DND-41 (cell line): ENCODE data around the gene OR1L1.

Experiments
- ATAC-seq: fragments of 200-7000 bp; cut with Tn5 transposase; 3 replicates; pipeline ENCODE4 v1.9.1; 2021; ENCODE audit warnings: low read depth; ENCODE audit not compliant: insufficient read depth
- DNase-seq: peaks from one replicate; pipeline ENCODE4 v3.0.0-alpha.2; 2020
- H2AFZ ChIP-seq: 2 replicates; pipeline ENCODE4 v1.6.0; 2012; ENCODE audit warnings: low read depth, low read length
- H3K27ac ChIP-seq: 2 replicates; pipeline ENCODE4 v1.5.1; 2012; ENCODE audit warnings: low read length, inconsistent platforms
- H3K27me3 ChIP-seq: fragments of 200-600 bp; sonication (generic); 2 replicates; pipeline ENCODE4 v1.6.0; 2012; ENCODE audit warnings: low read length, mild to moderate bottlenecking, inconsistent platforms; ENCODE audit not compliant: insufficient read depth, poor library complexity
- H3K36me3 ChIP-seq: 2 replicates; pipeline ENCODE4 v1.5.1; 2012; ENCODE audit warnings: low read length, inconsistent platforms; ENCODE audit not compliant: insufficient read depth
- H3K4me1 ChIP-seq: 2 replicates; pipeline ENCODE4 v1.5.1; 2012; ENCODE audit warnings: mild to moderate bottlenecking, low read length; ENCODE audit not compliant: insufficient read depth
- H3K4me2 ChIP-seq: 2 replicates; pipeline ENCODE4 v1.6.0; 2012; ENCODE audit warnings: mild to moderate bottlenecking, moderate library complexity, low read length, inconsistent platforms; ENCODE audit not compliant: insufficient read depth
- H3K4me3 ChIP-seq, 2 experiments: fragments of 200-600 bp in 1 of 2; shearing (Covaris generic) in 1 of 2; 2 replicates each; pipeline ENCODE4 v1.5.1; 2012 to 2016; ENCODE audit warnings: inconsistent platforms in 2 of 2, low read length in 2 of 2, mild to moderate bottlenecking in 2 of 2, low read depth in 1 of 2, moderate library complexity in 1 of 2
- H3K79me2 ChIP-seq: 2 replicates; pipeline ENCODE4 v1.6.0; 2012; ENCODE audit warnings: low read length, inconsistent platforms; ENCODE audit not compliant: insufficient read depth
- H3K9ac ChIP-seq: 2 replicates; pipeline ENCODE4 v1.6.0; 2012; ENCODE audit warnings: low read depth, mild to moderate bottlenecking, inconsistent platforms, low read length, moderate library complexity
- H3K9me3 ChIP-seq: 2 replicates; pipeline ENCODE4 v1.5.1; 2012; ENCODE audit warnings: low read length, moderate library complexity, mild to moderate bottlenecking, inconsistent platforms; ENCODE audit not compliant: insufficient read depth, severe bottlenecking
- H4K20me1 ChIP-seq: 2 replicates; pipeline ENCODE4 v1.6.0; 2012; ENCODE audit warnings: low read length; ENCODE audit not compliant: insufficient read depth
- EZH2 ChIP-seq: IDR thresholded peaks from 3 replicates; pipeline ENCODE4 v1.6.1; 2012; ENCODE audit warnings: borderline replicate concordance, low read depth, mild to moderate bottlenecking, moderate library complexity, low read length, inconsistent platforms; ENCODE audit not compliant: severe bottlenecking
- TF ChIP-seq, protein P1 (sequence below): IDR thresholded peaks from 2 replicates; pipeline ENCODE4 v1.5.1; 2012; ENCODE audit warnings: borderline replicate concordance, low read length, moderate library complexity, mild to moderate bottlenecking; ENCODE audit not compliant: poor library complexity, severe bottlenecking; ENCODE audit errors: extremely low read depth

The OR1L1 gene

GRCh38 chr9:122684851-122685250 lies 23.3 kb downstream of the OR1L1 start:
- Histone ChIP-seq H3K9me3 (no peaks in the 10 kb centered on the region), H3K9ac (no peak overlapping the region), H2AFZ (no peak overlapping the region), H3K4me3 (no peak overlapping the region), H3K36me3 (no peaks in the 10 kb centered on the region), H3K27me3 (no peaks in the 10 kb centered on the region), H4K20me1 (no peaks in the 10 kb centered on the region), H3K27ac (no peak overlapping the region), H3K4me1 (no peaks in the 10 kb centered on the region), H3K79me2 (no peaks in the 10 kb centered on the region), H3K4me2 (no peak overlapping the region)
- DNase-seq (no peak), ATAC-seq (no peak)
- no peak for TF ChIP-seq EZH2
- TF ChIP-seq, protein P1, sequence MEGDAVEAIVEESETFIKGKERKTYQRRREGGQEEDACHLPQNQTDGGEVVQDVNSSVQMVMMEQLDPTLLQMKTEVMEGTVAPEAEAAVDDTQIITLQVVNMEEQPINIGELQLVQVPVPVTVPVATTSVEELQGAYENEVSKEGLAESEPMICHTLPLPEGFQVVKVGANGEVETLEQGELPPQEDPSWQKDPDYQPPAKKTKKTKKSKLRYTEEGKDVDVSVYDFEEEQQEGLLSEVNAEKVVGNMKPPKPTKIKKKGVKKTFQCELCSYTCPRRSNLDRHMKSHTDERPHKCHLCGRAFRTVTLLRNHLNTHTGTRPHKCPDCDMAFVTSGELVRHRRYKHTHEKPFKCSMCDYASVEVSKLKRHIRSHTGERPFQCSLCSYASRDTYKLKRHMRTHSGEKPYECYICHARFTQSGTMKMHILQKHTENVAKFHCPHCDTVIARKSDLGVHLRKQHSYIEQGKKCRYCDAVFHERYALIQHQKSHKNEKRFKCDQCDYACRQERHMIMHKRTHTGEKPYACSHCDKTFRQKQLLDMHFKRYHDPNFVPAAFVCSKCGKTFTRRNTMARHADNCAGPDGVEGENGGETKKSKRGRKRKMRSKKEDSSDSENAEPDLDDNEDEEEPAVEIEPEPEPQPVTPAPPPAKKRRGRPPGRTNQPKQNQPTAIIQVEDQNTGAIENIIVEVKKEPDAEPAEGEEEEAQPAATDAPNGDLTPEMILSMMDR, result no peak

GRCh38 chr9:122695696-122696095 lies 34.2 kb downstream of the OR1L1 start:
- H3K4me1 ChIP-seq, result no peaks in the 10 kb centered on the region
- no peak overlapping the region for H2AFZ ChIP-seq
- no peaks in the 10 kb centered on the region for H3K79me2 ChIP-seq
- no peak overlapping the region for H3K4me2 ChIP-seq
- no peaks in the 10 kb centered on the region for H4K20me1 ChIP-seq
- ATAC-seq (no peak), DNase-seq (no peak)
- no peaks in the 10 kb centered on the region for H3K36me3 ChIP-seq
- H3K4me3 ChIP-seq, result no peak overlapping the region
- no peak for TF ChIP-seq EZH2
- TF ChIP-seq, protein P1, result no peak
- H3K9ac ChIP-seq, result no peak overlapping the region
- H3K9me3 ChIP-seq, result no peaks in the 10 kb centered on the region
- no peaks in the 10 kb centered on the region for H3K27me3 ChIP-seq
- H3K27ac ChIP-seq, result no peak overlapping the region
